ENCODE results near the gene PPM1A. TPM values are rescaled to one million over a fixed set of nuclear protein-coding genes. Genes with fewer than 3 reads are reported as not detected.

PPM1A gene
- total and polyA plus RNA-seq, 2 donors (not counting 3 experiments of a cell fraction or from before 2014, with no cell fraction given), result 14.1 to 33.9 TPM

DNA sequence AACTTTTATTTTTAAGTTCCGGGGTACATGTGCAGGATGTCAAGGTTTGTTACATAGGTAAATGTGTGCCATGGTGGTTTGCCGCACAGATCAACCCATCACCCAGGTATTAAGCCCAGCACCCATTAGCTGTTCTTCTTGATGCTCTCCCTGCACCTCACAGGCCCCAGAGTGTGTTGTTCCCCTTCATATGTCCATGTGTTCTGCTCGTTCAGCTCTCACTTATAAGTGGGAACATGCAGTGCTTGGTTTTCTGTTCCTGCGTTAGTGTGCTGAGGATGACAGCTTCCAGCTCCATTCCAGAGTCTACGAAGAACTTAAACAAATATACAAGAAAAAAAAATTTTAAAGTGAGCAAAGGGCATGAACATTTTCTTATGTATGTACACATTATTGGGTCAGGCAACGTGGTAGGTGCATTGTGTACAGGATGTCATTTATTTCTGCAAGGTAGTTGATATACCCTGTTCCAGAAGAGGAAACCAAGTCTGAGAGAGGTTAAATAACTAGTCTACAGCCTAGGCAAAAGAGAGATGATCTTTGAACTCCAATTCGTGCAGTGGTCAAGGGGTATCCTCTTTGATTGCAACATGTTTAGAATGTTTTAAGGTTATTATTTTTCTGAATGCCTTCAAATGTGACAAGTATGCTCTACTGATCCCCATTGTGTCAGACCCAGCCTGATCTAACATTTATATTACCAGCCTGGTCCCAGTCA is 8.7 kb upstream of the PPM1A start:
- Histone ChIP-seq H3K27me3 (ENCODE audit: control insufficient read depth in 2 of 2, insufficient read depth in 2 of 2, low read length in 2 of 2) (peaks cover 10 to 14% of the 10 kb centered on the region in 2 experiments), H3K9me3 (replicated peaks; ENCODE audit: control insufficient read depth, insufficient read depth, low read length) (no peaks in the 10 kb centered on the region), H3K9ac (replicated peaks; ENCODE audit: extremely low read depth, insufficient read depth, low read length) (no peak overlapping the region), H3K36me3 (ENCODE audit: control insufficient read depth in 2 of 2, extremely low read depth in 1 of 2, insufficient read depth in 2 of 2, low read length in 2 of 2) (no peaks in the 10 kb centered on the region), H3K4me1 (ENCODE audit: control insufficient read depth, extremely low read depth, insufficient read depth, low read length) (no peaks in the 10 kb centered on the region), H3K79me2 (ENCODE audit: control insufficient read depth, insufficient read depth, low read length) (no peaks in the 10 kb centered on the region), H3K9me1 (replicated peaks; ENCODE audit: control insufficient read depth, extremely low read depth, insufficient read depth, low read length) (no peaks in the 10 kb centered on the region), H2AFZ (ENCODE audit: low read depth, low read length) (no peak overlapping the region), H4K20me1 (replicated peaks; ENCODE audit: control insufficient read depth, extremely low read depth, insufficient read depth, low read length) (no peaks in the 10 kb centered on the region), H3K27ac (ENCODE audit: insufficient read depth, low read depth, low read length) (no peak overlapping the region), H3K4me3 (replicated peaks in 1 of 3; ENCODE audit: insufficient read depth in 1 of 3, low read depth in 1 of 3, low read length in 3 of 3) (no peak overlapping the region), H3K4me2 (ENCODE audit: insufficient read depth, low read length) (no peak overlapping the region)
- DNase-seq (ENCODE audit: low read depth, low spot score), result no peak
- dilution Hi-C loops (cut with MboI; ENCODE audit: extremely low pct_ligation_motif_present, low sequenced_read_pairs), result no loop called here
- ChIA-PET POLR2A (interaction anchor here (0.6 kb wide), 1 partner anchor 1006 kb away, joined by 6 read pairs; no protein-coding TSS in a partner anchor), CTCF (interaction anchor here (1.1 to 1.6 kb wide), 2 partner anchors 9 to 275 kb away, joined by 3 to 5 read pairs; partner anchors contain the start of gene PPM1A)
- intact Hi-C loops (cut with micrococcal nuclease), result loop anchor here (10.0 kb wide), 1 partner anchor 245 kb away; the partner anchor contains the start of gene C14orf39
- TF ChIP-seq MYC (IDR thresholded peaks at IDR 0.05; ENCODE audit: low read depth, low read length) (no peak), FOS (IDR thresholded peaks at IDR 0.05; ENCODE audit: borderline replicate concordance, insufficient read depth, low read length) (no peak), POLR2A (IDR thresholded peaks at IDR 0.05; ENCODE audit: low read depth, low read length) (no peak), CTCF (IDR thresholded peaks at IDR 0.05; ENCODE audit: extremely low read depth in 1 of 2, insufficient read depth in 1 of 2, low read depth in 1 of 2, low read length in 2 of 2) (no peak), POLR2AphosphoS5 (IDR thresholded peaks at IDR 0.05; ENCODE audit: insufficient read depth, low read depth, low read length) (no peak), EZH2 (IDR thresholded peaks at IDR 0.05; ENCODE audit: borderline replicate concordance, low read depth, low read length, severe bottlenecking) (no peak), GATA2 (IDR thresholded peaks at IDR 0.05; ENCODE audit: insufficient read depth, insufficient read length, low read depth, low read length) (no peak), JUN (IDR thresholded peaks at IDR 0.05; ENCODE audit: borderline replicate concordance, insufficient read depth, insufficient read length, low read depth) (no peak)
- TF ChIP-seq, protein P1, sequence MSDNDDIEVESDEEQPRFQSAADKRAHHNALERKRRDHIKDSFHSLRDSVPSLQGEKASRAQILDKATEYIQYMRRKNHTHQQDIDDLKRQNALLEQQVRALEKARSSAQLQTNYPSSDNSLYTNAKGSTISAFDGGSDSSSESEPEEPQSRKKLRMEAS (IDR thresholded peaks at IDR 0.05; ENCODE audit: insufficient read depth, insufficient read length), result no peak
- no peak for FAIRE-seq
- no TSS peak for BruUV-seq (replicated peaks)
